GM19240 (cell line): Measurements from ENCODE around the gene GSTCD.

ENCODE experiments used
- DNase-seq: peaks from one replicate; pipeline ENCODE4 v3.0.0; 2011; ENCODE audit warnings: low spot score; ENCODE audit not compliant: insufficient read length

The GSTCD gene

DNA sequence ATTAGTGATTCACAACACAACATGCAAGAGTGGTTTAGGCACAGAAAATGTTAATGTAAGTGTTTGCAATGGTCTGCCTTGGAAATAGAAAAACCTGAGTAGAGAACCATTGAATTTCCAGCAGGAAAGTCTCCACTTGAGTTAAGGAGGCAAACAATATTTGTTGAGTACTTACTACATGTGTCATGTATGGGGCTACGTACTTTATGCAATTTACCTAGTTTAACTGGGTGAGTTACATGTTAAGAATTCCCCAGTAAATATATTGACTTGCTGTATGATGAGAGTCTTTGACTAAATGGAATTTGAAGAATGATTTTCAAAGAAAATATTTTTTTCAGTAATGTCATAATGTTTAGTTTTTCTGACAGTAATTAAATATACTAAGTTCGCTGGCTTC is 178.9 kb downstream of the GSTCD start:
- no peak for DNase-seq

DNA sequence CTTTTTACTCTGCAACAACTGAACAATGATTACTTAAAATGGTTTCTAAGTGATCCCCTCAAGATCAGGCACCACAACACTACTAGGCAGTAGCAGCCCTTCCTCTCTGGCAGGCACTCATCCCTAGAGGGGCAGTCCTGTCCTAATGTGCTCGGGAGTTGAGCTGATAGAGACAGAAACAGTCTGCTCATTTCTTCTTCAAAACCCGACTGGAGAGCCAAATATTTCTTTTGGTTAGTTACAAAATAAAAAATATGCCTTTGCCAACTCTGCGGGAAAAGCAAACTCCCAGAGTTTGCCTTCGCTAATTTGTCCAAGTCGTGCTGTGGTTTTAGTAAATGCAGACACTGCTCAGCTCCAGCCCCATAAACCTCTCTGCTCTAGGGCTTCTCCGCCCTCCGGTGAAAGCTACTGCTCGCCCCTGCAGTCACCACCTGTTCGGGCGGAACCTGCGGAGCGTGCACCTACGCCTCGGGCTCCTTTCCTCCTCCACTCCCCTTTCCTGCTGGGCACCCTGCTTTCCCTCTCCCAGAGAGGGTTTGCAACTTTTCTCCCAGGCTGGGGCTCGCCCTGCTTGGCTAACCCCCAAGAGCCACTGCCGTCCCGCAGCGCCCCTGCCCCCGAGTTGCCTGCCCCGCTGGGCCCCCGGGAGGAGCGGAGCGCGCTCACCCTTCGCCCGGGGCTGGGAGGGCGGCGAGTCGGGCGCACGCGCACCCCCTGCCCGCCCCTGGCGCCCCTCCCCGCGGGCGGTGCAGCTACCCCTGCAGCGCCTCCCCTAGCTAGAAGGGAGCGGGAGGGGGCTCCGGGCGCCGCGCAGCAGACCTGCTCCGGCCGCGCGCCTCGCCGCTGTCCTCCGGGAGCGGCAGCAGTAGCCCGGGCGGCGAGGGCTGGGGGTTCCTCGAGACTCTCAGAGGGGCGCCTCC is 186.3 kb downstream of the GSTCD start, which contains the start of gene NPNT:
TSS of gene NPNT (plus strand) at position 812 of the 923 bp plus-strand sequence. CDS start 182 bp downstream, outside the sequence.
- no peak for DNase-seq

DNA sequence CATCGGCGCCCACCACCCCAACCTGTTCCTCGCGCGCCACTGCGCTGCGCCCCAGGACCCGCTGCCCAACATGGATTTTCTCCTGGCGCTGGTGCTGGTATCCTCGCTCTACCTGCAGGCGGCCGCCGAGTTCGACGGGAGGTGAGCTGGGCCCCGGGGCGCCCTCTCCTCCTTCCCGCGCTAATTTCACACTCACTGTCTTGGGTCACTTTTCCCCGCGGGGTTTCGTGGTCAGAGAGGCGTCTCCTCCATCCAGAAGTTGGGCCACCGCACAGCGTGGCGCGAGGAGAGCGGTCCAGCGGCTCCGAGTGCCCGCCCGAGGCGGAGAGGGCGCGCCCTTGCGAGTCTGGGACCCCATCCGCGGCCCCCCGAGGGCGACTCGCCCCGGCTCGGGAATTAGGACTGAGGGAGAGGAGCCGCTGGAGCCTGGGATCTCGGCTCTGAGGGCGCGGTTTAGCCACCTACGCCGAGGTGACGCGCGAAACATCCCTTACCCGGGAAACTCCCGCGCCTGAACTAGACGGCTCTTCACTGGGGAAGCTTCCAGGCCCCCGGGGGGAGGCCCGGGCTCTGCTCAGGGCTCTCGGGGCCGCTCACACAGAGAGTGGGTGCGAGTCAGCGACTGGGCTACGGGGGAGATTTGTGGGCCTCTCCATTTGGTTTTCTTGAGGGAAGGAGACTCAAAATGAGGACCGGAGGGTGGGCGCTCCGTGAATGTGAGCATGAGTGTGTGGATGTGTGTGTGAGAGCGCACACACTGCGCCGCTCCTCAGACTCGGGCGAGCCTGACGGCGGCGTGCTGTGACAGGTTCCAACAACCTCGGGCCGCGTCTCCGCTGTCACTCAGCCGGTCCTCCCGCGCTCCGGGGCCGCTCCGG is 187.2 kb downstream of the GSTCD start:
- no peak for DNase-seq

DNA sequence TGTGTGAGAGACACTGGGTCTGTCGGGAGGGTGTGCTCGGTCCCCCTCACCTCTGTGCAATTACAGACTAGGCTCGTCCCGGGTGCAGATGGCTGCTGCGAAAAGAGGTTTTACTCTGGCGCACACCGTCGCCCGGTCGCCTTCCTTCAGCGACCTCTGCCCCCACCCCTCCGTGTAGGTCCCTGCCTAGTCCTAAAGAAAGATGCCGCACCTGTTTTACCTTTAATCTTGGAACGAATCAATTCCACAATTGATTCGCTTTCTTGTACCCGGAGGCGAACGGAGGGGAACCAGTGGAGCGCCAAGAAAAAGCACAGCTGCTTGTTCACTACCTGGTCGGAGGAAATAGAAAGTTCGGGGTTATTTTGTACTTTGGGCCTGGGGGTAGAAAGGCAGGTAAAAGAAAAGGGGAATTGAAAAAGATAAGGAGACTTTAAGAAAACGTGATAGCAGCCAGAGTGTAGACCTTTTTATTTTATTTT is 187.9 kb downstream of the GSTCD start:
- DNase-seq, result no peak
